HL-60/S4 treated with phorbol 12-myristate 13-acetate at 8.2 ng/mL for 4 days and 3 days (cell line): Measurements from ENCODE around the gene VANGL2.

Experiments
- in situ Hi-C: fragments of 300-500 bp; cut with MboI; formaldehyde crosslinking; loops from 2 replicates; pipeline ENCODE4 v1.15.0; 2022; ENCODE audit warnings: low sequenced_read_pairs

VANGL2 gene

GRCh38 chr1:160400223-160400645, at the start of gene VANGL2:
TSS of gene VANGL2 (plus strand) at chr1:160400564. CDS start at chr1:160415838, 15,274 bp downstream.
- in situ Hi-C loops = no loop called here

- in situ Hi-C loops = no loop called here
Observed at GRCh38 chr1:160351629-160352028, 48.7 kb upstream of the VANGL2 start.

GRCh38 chr1:160352555-160352954, 47.8 kb upstream of the VANGL2 start:
- in situ Hi-C loops = no loop called here

GRCh38 chr1:160353223-160353622, 47.1 kb upstream of the VANGL2 start:
- in situ Hi-C loops = no loop called here

GRCh38 chr1:160354388-160354985, 45.9 kb upstream of the VANGL2 start:
- in situ Hi-C loops = no loop called here

- in situ Hi-C loops = no loop called here
Observed at GRCh38 chr1:160357286-160358002, 42.9 kb upstream of the VANGL2 start.

- in situ Hi-C loops = no loop called here
Observed at GRCh38 chr1:160358073-160358472, 42.3 kb upstream of the VANGL2 start.

GRCh38 chr1:160359559-160360226, 40.7 kb upstream of the VANGL2 start:
- in situ Hi-C loops = no loop called here

- in situ Hi-C loops = no loop called here
Observed at GRCh38 chr1:160360227-160360695, 40.1 kb upstream of the VANGL2 start.

- in situ Hi-C loops = no loop called here
Observed at GRCh38 chr1:160361199-160361598, 39.2 kb upstream of the VANGL2 start.

- in situ Hi-C loops = no loop called here
Observed at GRCh38 chr1:160361814-160362167, 38.6 kb upstream of the VANGL2 start.

- in situ Hi-C loops = no loop called here
Observed at GRCh38 chr1:160362168-160362957, 38.0 kb upstream of the VANGL2 start.

GRCh38 chr1:160363010-160363409, 37.4 kb upstream of the VANGL2 start:
- in situ Hi-C loops = no loop called here

- in situ Hi-C loops = no loop called here
Observed at GRCh38 chr1:160363951-160364735, 36.2 kb upstream of the VANGL2 start.

- in situ Hi-C loops = no loop called here
Observed at GRCh38 chr1:160365325-160365724, 35.0 kb upstream of the VANGL2 start.

- in situ Hi-C loops = no loop called here
Observed at GRCh38 chr1:160366731-160367515, 33.4 kb upstream of the VANGL2 start, which contains the start of gene NHLH1. TSS of gene NHLH1 (plus strand) at chr1:160367071. CDS start at chr1:160370732, 3,661 bp downstream.

- in situ Hi-C loops = no loop called here
Observed at GRCh38 chr1:160367516-160367900, 32.9 kb upstream of the VANGL2 start.

GRCh38 chr1:160367934-160368923, 32.1 kb upstream of the VANGL2 start:
- in situ Hi-C loops = no loop called here
